Colonic mucosa (tissue), 4 donors: ENCODE results near the gene MOCS3. TPM values are rescaled to one million over a fixed set of nuclear protein-coding genes. Genes with fewer than 3 reads are reported as not detected.

Experiments used
- DNase-seq: peaks from one replicate; pipeline ENCODE4 v3.0.0-alpha.2; 2020
- H3K27ac ChIP-seq: fragments of 200-600 bp; one replicate; pipeline ENCODE4 v1.8.0; 2021
- H3K27me3 ChIP-seq: fragments of 200-600 bp; one replicate; pipeline ENCODE4 v1.8.0; 2021
- H3K36me3 ChIP-seq: fragments of 200-600 bp; one replicate; pipeline ENCODE4 v1.8.0; 2021
- H3K4me1 ChIP-seq: fragments of 200-600 bp; one replicate; pipeline ENCODE4 v1.8.0; 2021; ENCODE audit warnings: mild to moderate bottlenecking
- H3K4me3 ChIP-seq: fragments of 200-600 bp; one replicate; pipeline ENCODE4 v1.8.0; 2021
- H3K9ac ChIP-seq, 2 donors: one replicate each; pipeline ENCODE4 v1.7.0; 2013; ENCODE audit warnings: control low read depth in 2 of 2, low read depth in 2 of 2, low read length in 2 of 2
- H3K9me3 ChIP-seq: fragments of 200-600 bp; one replicate; pipeline ENCODE4 v1.8.0; 2021
- CTCF ChIP-seq: fragments of 200-600 bp; IDR thresholded peaks from one replicate; pipeline ENCODE4 v1.8.0; 2022; ENCODE audit warnings: antibody characterized with exemption, mild to moderate bottlenecking
- intact Hi-C: fragments of 100-400 bp; cut with DNase I; formaldehyde crosslinking; loops from one replicate; pipeline ENCODE4 v1.14.1; 2022
- total RNA-seq, 2 donors: library from RNA; stranded (reverse); fragmentation: NEBNext Ultra II Directional in 1 of 2; extraction: Animal tissue kit (Norgen Biotek cat#: 25700) in 1 of 2; gene quantifications; one replicate each; pipeline ENCODE4 v1.2.1, GENCODE V29; 2021
- donor health status: healthy.
- donor health status: DM: no; HTN: no; CAD: no.
- donor health status: DM: no; HTN: no; CAD: no.

The MOCS3 gene
- total RNA-seq, 2 donors from 2014 or later: 4.6 to 5.1 TPM

GRCh38 chr20:50980071-50980681 is 21.6 kb downstream of the MOCS3 start:
- Histone ChIP-seq H3K4me1 (no peaks in the 10 kb centered on the region), H3K4me3 (no peak overlapping the region), H3K9ac (no peak overlapping the region), H3K27me3 (no peaks in the 10 kb centered on the region), H3K9me3 (no peaks in the 10 kb centered on the region), H3K36me3 (no peaks in the 10 kb centered on the region), H3K27ac (no peak overlapping the region)
- no peak for TF ChIP-seq CTCF
- intact Hi-C loops: loop anchor here (10.0 kb wide), 1 partner anchor 615 kb away; no protein-coding TSS in a partner anchor
- DNase-seq: no peak

DNA sequence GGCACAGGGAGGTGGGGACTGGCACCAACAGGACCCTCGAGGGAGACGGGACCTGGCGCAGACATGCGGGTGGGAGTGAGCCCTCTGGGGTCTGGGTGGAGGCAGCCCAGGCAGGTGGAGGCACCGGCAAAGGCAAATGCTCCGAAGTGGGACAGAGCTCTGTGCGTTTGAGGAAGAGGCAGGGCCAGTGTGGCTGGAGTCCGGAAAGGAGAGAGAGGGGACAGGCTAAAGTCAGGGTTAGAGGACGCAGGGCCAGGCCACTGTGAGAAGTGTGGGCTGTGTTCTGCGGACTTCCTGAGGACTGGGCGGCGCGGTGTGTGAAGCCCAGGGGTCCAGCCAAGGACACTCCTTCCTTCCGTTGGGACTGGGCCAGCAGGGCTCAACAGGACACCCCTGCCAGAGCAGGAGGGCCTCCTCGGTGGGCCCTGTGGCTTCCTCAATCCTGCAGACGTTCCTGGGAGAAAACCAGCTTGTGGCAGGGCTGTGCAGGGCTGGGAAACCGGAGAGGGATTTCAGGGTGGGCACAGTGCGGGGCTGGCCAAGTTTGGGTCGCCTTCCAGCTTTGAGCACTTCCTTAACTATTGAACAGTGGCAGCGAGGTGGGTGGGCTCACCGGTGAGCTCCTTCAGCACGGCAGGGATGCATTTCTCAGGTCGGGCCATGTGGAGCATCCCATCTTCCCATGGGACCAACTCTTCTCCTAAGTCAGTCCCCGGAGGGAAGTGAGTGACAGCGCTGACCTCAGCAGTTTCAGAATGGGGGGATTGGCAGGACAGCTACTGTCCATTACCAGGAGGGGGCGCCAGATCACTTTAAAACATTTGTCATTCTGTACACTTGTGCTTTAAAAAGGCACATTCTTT is 22.5 kb downstream of the MOCS3 start:
- no peaks in the 10 kb centered on the region for H3K9me3 ChIP-seq
- H3K27ac ChIP-seq: no peak overlapping the region
- H3K4me1 ChIP-seq: no peaks in the 10 kb centered on the region
- TF ChIP-seq CTCF: peak; percentile 88
- no peak overlapping the region for H3K4me3 ChIP-seq
- DNase-seq: peak; percentile 74
- no peaks in the 10 kb centered on the region for H3K27me3 ChIP-seq
- H3K9ac ChIP-seq: no peak overlapping the region
- intact Hi-C loops: loop anchor here (10.0 kb wide), 1 partner anchor 614 kb away; no protein-coding TSS in a partner anchor
- H3K36me3 ChIP-seq: no peaks in the 10 kb centered on the region

- no peaks in the 10 kb centered on the region for H3K9me3 ChIP-seq
- no peaks in the 10 kb centered on the region for H3K27me3 ChIP-seq
- H3K4me1 ChIP-seq: no peaks in the 10 kb centered on the region
- TF ChIP-seq CTCF: no peak
- no peak overlapping the region for H3K4me3 ChIP-seq
- no peak overlapping the region for H3K9ac ChIP-seq
- intact Hi-C loops: loop anchor here (10.0 kb wide), 1 partner anchor 613 kb away; no protein-coding TSS in a partner anchor
- no peak overlapping the region for H3K27ac ChIP-seq
- H3K36me3 ChIP-seq: no peaks in the 10 kb centered on the region
- DNase-seq: no peak
These were observed 23.1 kb downstream of the MOCS3 start for GRCh38 chr20:50981714-50982048.

DNA sequence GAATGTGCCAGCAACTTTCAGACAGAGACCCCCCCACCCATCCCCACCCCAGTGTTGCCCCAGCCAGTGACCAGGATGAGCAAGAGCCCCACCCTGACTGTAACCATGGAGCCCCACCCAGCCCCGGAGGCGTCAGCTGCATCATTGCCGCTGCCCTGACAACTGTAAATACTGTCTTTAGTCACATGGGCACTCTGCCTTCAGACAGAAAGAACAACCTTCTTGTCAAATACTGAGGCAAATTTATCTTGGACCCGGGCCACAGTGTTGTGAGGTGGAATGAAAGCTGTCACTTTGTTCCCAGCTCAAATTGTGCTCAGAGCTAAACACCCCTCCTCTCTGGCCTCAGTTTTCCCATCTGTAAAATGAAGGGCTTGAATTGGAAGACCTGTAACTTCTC is 23.7 kb downstream of the MOCS3 start:
- no peaks in the 10 kb centered on the region for H3K4me1 ChIP-seq
- H3K9me3 ChIP-seq: no peaks in the 10 kb centered on the region
- H3K36me3 ChIP-seq: no peaks in the 10 kb centered on the region
- no peak overlapping the region for H3K9ac ChIP-seq
- no peak overlapping the region for H3K27ac ChIP-seq
- intact Hi-C loops: loop anchor here (10.0 kb wide), 1 partner anchor 612 kb away; no protein-coding TSS in a partner anchor
- no peak for TF ChIP-seq CTCF
- no peak overlapping the region for H3K4me3 ChIP-seq
- no peaks in the 10 kb centered on the region for H3K27me3 ChIP-seq
- DNase-seq: peak; percentile 75

GRCh38 chr20:50983321-50983720 is 24.7 kb downstream of the MOCS3 start:
- DNase-seq: no peak
- no peaks in the 10 kb centered on the region for H3K27me3 ChIP-seq
- no peaks in the 10 kb centered on the region for H3K9me3 ChIP-seq
- no peaks in the 10 kb centered on the region for H3K36me3 ChIP-seq
- no peaks in the 10 kb centered on the region for H3K4me1 ChIP-seq
- H3K27ac ChIP-seq: no peak overlapping the region
- H3K4me3 ChIP-seq: no peak overlapping the region
- TF ChIP-seq CTCF: no peak
- no peak overlapping the region for H3K9ac ChIP-seq
- intact Hi-C loops: loop anchor here (10.0 kb wide), 1 partner anchor 611 kb away; no protein-coding TSS in a partner anchor
